ACC112 (cell line): Measurements from ENCODE around the gene INTS2.
"Not testable (repeated sequence)": the region's sequence is repeated elsewhere in the genome, so short reads cannot be mapped to it uniquely, and the experiment has no call there.

Experiments
- H2AFZ ChIP-seq: fragments of 200-600 bp; sonication (generic); one replicate; pipeline ENCODE4 v1.6.0; 2017; ENCODE audit warnings: antibody characterized with exemption, low read length; ENCODE audit not compliant: unreplicated experiment
- H3K27ac ChIP-seq: fragments of 200-600 bp; sonication (generic); 2 replicates; pipeline ENCODE4 v1.5.1; 2014; ENCODE audit warnings: low read depth, mild to moderate bottlenecking, antibody characterized with exemption, low read length, moderate library complexity
- H3K27me3 ChIP-seq: fragments of 200-600 bp; sonication (generic); 2 replicates; pipeline ENCODE4 v1.6.1; 2014; ENCODE audit warnings: mild to moderate bottlenecking, antibody characterized with exemption, low read length, moderate library complexity, mixed read lengths; ENCODE audit not compliant: insufficient read depth
- H3K36me3 ChIP-seq: fragments of 200-600 bp; sonication (generic); 2 replicates; pipeline ENCODE4 v1.6.1; 2016; ENCODE audit warnings: mild to moderate bottlenecking, antibody characterized with exemption, low read length, moderate library complexity, mixed read lengths; ENCODE audit not compliant: insufficient read depth
- H3K4me1 ChIP-seq: fragments of 200-600 bp; sonication (generic); one replicate; pipeline ENCODE4 v1.6.1; 2016; ENCODE audit warnings: low read length, mixed read lengths; ENCODE audit not compliant: insufficient read depth, unreplicated experiment, control insufficient read depth
- H3K4me3 ChIP-seq: fragments of 200-600 bp; sonication (generic); 2 replicates; pipeline ENCODE4 v1.5.1; 2014; ENCODE audit warnings: mild to moderate bottlenecking, low read depth, low read length
- H3K79me2 ChIP-seq: fragments of 200-600 bp; sonication (generic); one replicate; pipeline ENCODE4 v1.6.0; 2016; ENCODE audit warnings: low read length; ENCODE audit not compliant: control insufficient read depth, unreplicated experiment, insufficient read depth

The INTS2 gene

GRCh38 chr17:61825448-61826137, 102.2 kb downstream of the INTS2 start:
- Histone ChIP-seq H3K4me1 (no peaks in the 10 kb centered on the region), H3K36me3 (peaks cover 22% of the 10 kb centered on the region), H3K27me3 (no peaks in the 10 kb centered on the region), H2AFZ (no peak overlapping the region), H3K79me2 (no peaks in the 10 kb centered on the region), H3K4me3 (no peak overlapping the region), H3K27ac (no peak overlapping the region)

DNA sequence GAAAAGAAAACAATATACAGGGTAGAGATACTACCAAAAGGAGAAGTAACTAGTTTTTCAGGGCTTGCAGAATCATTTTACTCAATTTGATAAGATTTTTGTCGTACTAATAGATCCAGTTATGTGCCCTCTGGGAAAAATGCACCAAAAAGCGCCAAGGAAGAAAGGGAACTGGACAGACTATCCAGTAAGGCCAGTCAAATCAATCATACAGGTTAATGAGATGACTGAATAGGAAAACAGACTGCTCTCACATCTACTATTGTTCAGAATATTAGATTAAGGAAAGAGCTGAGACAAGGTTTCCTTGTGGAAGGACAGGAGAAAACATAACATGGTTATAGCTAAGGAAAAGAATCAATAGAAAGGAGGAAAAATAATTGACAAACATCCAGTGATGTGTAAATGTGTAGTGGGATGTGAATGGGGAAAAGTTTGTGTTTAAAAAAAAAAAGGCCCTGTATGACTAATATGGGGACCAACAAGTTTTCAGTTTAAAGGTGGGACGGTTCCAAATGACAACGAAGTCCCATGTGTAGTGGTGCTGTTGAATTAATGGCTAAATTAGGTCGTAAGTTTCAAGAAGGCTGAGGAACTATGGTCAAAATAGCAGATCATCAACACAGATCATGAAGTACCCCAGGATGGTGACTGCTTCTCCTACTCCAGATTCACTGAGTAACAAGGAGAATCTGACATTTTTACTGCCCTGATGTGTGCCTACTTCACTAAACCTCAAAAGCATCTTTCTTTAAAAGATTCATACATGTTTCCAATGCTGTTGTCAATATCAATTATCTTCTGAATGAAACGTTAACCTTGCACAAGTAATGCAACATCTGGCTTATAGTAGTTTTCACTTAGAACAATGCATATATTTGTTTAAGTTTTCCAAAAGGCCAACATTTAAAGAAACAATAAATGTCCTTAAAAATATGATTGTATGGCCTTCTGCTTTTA, 105.2 kb downstream of the INTS2 start:
- H3K4me1 ChIP-seq, result no peaks in the 10 kb centered on the region
- no peaks in the 10 kb centered on the region for H3K79me2 ChIP-seq
- H3K27ac ChIP-seq, result no peak overlapping the region
- H3K4me3 ChIP-seq, result no peak overlapping the region
- H3K36me3 ChIP-seq, result peaks cover 22% of the 10 kb centered on the region
- no peak overlapping the region for H2AFZ ChIP-seq
- no peaks in the 10 kb centered on the region for H3K27me3 ChIP-seq

GRCh38 chr17:61821655-61822054, 106.1 kb downstream of the INTS2 start:
- Histone ChIP-seq H3K27ac (no peak overlapping the region), H3K4me3 (no peak overlapping the region), H2AFZ (no peak overlapping the region), H3K4me1 (no peaks in the 10 kb centered on the region), H3K27me3 (no peaks in the 10 kb centered on the region), H3K36me3 (peaks cover 22% of the 10 kb centered on the region), H3K79me2 (no peaks in the 10 kb centered on the region)

DNA sequence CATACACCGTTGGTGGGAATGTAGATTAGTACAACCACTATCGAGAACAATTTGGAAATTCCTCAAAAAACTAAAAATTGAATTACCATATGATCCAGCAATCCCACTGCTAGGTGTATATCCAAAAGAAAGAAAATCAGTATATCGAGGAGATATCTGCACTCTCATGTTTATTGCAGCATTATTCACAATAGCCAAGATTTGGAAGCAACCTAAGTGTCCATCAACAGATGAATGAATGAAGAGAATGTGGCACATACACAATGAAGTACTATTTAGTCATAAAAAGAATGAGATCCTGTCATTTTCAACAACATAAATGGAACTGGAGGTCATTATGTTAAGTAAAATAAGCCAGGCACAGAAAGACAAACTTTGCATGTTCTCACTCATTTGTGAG, 108.5 kb downstream of the INTS2 start:
- not testable (repeated sequence) for H2AFZ ChIP-seq, H3K27me3 ChIP-seq, H3K79me2 ChIP-seq, H3K27ac ChIP-seq, H3K4me3 ChIP-seq, H3K4me1 ChIP-seq
- H3K36me3 ChIP-seq, result peaks cover 27% of the 10 kb centered on the region

DNA sequence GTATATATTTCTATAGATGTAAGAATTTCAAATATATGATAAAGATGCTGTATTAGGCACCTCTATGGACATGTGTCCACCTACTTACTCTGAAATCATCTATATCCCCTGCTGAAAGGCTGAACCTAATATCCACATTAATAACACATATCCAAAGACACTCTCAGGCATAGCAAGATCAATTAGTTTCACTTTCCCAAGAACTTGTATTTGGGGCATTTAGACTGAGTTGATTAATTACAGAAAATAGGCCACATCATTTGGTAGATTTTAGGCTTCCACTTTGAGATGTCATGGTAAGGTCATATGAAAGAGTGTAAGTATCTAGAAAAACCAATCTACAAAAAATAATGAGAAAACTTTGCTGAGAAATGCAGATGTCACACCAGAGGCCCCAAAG, 109.6 kb downstream of the INTS2 start:
- Histone ChIP-seq H3K27me3 (no peaks in the 10 kb centered on the region), H3K4me3 (peak overlapping the region; percentile 31; the same call in 1 of the 2 replicates), H3K4me1 (no peaks in the 10 kb centered on the region), H3K79me2 (no peaks in the 10 kb centered on the region), H3K27ac (no peak overlapping the region), H2AFZ (no peak overlapping the region), H3K36me3 (peaks cover 27% of the 10 kb centered on the region)

DNA sequence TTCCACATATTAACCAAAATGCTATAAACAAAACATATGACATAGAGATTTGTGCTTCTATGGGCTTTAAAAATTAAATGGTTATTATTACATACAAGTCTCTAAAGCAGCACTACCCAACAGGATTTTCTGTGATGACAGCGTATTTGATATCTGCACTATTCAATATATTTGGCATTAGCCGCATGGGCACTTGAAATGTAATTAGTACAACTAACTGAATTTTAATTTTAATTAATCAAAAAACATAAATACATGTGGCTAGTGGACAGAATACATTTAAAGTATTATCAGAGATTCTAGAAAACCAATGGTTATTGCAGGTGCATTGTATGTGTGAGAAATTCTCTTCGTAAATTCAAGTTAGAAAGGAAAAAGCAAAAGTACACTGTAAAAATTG, 110.3 kb downstream of the INTS2 start:
- Histone ChIP-seq H3K36me3 (peaks cover 23% of the 10 kb centered on the region), H3K79me2 (no peaks in the 10 kb centered on the region)

DNA sequence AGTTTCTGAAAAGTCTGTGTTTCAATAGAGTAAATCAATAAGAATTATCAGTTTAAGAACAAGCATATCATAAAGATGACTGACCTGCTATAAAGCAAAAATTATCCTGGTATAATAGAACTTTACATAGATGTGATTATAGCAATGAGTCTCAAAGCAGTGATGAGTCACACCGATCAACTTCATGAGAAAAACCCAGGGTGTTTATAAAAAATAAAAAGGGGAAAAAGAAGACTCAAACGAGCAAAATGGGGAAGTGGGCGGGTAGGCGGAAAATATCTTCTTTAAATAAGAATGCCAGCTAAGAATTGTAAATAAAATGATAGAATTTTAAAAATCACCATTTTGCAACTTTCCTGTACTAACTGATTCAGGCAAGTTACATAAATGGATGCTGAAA, 111.2 kb downstream of the INTS2 start:
- Histone ChIP-seq H3K4me1 (no peaks in the 10 kb centered on the region), H3K27me3 (no peaks in the 10 kb centered on the region), H3K4me3 (no peak overlapping the region), H3K27ac (no peak overlapping the region), H3K79me2 (no peaks in the 10 kb centered on the region), H3K36me3 (peaks cover 17% of the 10 kb centered on the region), H2AFZ (no peak overlapping the region)

More for the DNA sequence above, 110.3 kb downstream of the INTS2 start:
- Histone ChIP-seq H3K27ac (no peak overlapping the region), H3K27me3 (no peaks in the 10 kb centered on the region), H3K4me3 (no peak overlapping the region), H2AFZ (no peak overlapping the region), H3K4me1 (no peaks in the 10 kb centered on the region)

DNA sequence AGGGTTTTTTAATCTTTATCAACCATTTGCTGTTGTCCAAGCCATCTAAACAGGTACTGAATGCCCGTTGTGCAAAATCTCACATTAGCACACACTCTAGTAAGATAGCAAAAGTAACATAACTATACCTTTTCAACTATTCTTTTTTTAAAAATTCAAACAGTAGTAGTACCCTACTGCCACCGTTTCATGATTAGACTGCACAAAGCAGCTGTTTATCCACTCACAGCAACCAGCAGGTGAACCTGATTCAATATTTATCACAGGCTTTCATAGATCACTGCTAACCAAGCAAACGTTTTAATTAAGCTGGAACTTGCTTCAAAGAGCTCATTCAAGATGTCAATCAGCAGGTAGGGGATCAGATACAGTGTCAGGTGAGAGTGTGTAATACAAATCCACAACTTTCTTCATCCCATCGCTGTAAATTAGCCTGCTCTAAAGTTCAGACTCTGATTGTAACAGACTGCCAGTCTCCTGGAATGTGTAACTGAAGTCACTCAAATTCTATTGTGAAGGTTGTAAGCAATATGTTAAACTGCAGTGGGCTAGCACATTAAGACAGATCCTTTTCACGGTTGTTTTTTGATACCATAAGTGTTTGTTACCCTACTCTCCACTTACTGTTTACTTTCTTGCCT, 111.8 kb downstream of the INTS2 start:
- Histone ChIP-seq H2AFZ (no peak overlapping the region), H3K4me1 (peaks cover under 1% of the 10 kb centered on the region), H3K36me3 (peaks cover 13% of the 10 kb centered on the region), H3K27me3 (no peaks in the 10 kb centered on the region), H3K4me3 (no peak overlapping the region), H3K79me2 (no peaks in the 10 kb centered on the region), H3K27ac (no peak overlapping the region)
